ENCODE results near the gene TRIB2.

Gene TRIB2

GRCh38 chr2:12781329-12781728, 64.6 kb downstream of the TRIB2 start:
- DNase-seq, result no peak

- DNase-seq, result no peak
Observed at GRCh38 chr2:12787891-12788801, 71.4 kb downstream of the TRIB2 start.

GRCh38 chr2:12791906-12792305, 75.2 kb downstream of the TRIB2 start:
- no peak for DNase-seq
